ENCODE data around the gene ARHGAP4.
A peak's percentile ranks its signal among the peaks of the same experiment; 100 is the strongest.

Gene ARHGAP4

DNA sequence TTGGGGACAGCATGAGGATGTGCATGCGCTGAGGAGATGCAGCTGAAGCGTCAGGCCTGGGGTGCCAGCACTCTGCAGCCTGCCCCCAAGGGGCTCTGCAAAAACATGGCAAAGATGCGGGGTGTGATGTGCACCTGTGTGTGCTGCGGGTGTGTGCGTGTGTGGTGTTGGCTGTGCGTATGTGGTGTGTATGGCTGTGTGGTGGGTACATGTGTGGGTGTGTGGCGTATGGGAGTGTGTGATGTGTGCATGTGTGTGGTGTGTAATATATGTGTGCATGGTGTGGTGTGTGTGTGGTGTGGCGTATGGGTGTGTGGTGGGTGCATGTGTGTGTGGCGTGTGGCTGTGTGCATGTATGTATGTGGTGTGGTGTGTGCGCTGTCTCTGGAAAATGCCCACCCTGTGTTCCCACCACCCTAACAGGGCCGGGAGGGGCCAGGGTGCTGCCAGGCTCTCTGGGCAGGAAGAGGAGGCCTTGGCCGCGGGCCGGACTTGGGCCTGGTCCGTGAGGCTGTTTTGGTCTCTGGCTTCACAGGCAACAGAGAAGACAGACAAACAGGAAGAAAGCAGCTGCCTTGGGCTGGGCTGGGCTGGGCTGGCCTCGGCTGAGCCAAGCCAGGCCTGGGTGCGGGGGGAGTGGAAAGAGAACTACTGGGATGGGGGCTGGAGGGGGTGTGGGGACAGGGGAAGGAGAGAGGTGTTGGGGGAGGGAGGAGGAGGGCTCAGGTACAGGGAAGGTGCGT, 22.7 kb downstream of the ARHGAP4 start:
- Histone ChIP-seq H3K27ac (ENCODE audit: low read depth, low read length) (peak overlapping the region; percentile 15), H3K36me3 (ENCODE audit: control insufficient read depth, insufficient read depth, low read length) (no peaks in the 10 kb centered on the region), H3K9ac (ENCODE audit: low read length) (no peak overlapping the region), H3K4me1 (ENCODE audit: control insufficient read depth, insufficient read depth, low read length) (no peaks in the 10 kb centered on the region), H3K27me3 (ENCODE audit: control insufficient read depth, insufficient read depth, low read length) (peaks cover 9% of the 10 kb centered on the region), H3K4me3 (ENCODE audit: low read length) (no peak overlapping the region)

GRCh38 chrX:153902385-153902784, 23.7 kb downstream of the ARHGAP4 start:
- H3K9ac ChIP-seq (ENCODE audit: low read length): no peak overlapping the region
- H3K4me1 ChIP-seq (ENCODE audit: control insufficient read depth, insufficient read depth, low read length): no peaks in the 10 kb centered on the region
- no peak overlapping the region for H3K27ac ChIP-seq (ENCODE audit: low read depth, low read length)
- no peaks in the 10 kb centered on the region for H3K36me3 ChIP-seq (ENCODE audit: control insufficient read depth, insufficient read depth, low read length)
- H3K27me3 ChIP-seq (ENCODE audit: control insufficient read depth, insufficient read depth, low read length): peaks cover 12% of the 10 kb centered on the region
- no peak overlapping the region for H3K4me3 ChIP-seq (ENCODE audit: low read length)

GRCh38 chrX:153901753-153902140, 24.3 kb downstream of the ARHGAP4 start:
- no peak overlapping the region for H3K9ac ChIP-seq (ENCODE audit: low read length)
- no peaks in the 10 kb centered on the region for H3K36me3 ChIP-seq (ENCODE audit: control insufficient read depth, insufficient read depth, low read length)
- H3K4me1 ChIP-seq (ENCODE audit: control insufficient read depth, insufficient read depth, low read length): no peaks in the 10 kb centered on the region
- no peak overlapping the region for H3K27ac ChIP-seq (ENCODE audit: low read depth, low read length)
- H3K4me3 ChIP-seq (ENCODE audit: low read length): no peak overlapping the region
- H3K27me3 ChIP-seq (ENCODE audit: control insufficient read depth, insufficient read depth, low read length): peaks cover 12% of the 10 kb centered on the region

DNA sequence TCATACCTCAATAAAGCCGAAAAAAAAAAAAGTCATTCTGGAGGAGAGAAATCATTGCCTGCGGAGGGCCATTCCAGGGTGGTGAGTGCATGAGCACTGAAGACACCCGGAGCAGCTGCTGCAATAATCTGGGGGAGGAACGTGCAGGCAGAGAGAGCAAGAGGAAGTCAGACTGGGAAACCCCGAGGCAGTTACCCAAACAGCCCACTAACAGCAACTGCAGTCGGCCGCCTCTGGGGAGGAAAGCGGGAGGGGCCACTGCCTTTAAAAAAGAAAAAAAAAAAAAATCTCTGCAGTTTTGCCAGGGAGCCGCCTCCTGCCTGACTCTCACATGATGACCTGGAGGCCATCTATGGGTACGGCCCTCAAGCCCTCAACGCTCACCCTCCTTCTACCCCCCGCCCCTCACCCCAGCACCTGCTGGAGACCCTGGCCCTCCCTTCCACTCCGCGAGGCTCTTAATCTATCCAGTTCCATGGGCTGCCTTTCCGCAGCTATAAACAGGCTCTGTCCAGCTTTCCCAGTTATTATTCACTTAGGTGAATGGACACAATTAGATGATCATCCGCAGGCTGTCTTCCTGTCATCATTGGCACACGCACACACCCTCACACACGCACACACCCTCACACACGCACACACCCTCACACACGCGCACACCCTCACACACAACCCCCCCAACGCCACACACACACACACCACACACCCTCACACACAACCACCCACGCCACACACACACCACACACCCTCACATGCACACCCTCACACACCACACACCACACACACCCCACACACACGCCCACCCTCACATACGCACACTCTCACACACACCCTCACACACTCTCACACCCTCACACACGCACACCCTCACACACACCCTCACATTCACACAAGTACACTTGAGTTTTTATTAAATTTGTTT, 25.0 kb downstream of the ARHGAP4 start:
- Histone ChIP-seq H3K27ac (ENCODE audit: low read depth, low read length) (peak overlapping the region; percentile 13), H3K9ac (ENCODE audit: low read length) (no peak overlapping the region), H3K36me3 (ENCODE audit: control insufficient read depth, insufficient read depth, low read length) (no peaks in the 10 kb centered on the region), H3K4me1 (ENCODE audit: control insufficient read depth, insufficient read depth, low read length) (no peaks in the 10 kb centered on the region), H3K27me3 (ENCODE audit: control insufficient read depth, insufficient read depth, low read length) (peaks cover 11% of the 10 kb centered on the region), H3K4me3 (ENCODE audit: low read length) (no peak overlapping the region)

DNA sequence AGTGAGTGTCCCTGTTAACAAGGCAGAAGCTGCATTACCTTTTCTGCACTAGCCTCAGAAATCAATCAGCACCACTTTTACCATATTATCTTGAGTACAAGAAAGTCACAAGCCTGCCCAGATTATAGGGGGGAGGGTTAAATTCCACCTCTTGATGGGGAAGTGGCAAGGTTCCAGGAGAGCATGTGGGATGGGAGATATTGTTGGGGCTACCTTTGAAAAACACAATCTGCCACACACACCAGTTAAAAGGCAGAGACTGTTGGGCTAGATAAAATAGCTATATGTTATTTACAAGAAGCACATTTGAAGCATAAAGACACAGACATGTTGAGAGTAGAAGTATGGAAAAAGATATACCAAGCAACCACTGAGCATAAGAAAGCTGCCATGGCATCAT, 28.2 kb downstream of the ARHGAP4 start:
- H3K9ac ChIP-seq (ENCODE audit: low read length): no peak overlapping the region
- peaks cover 3% of the 10 kb centered on the region for H3K27me3 ChIP-seq (ENCODE audit: control insufficient read depth, insufficient read depth, low read length)
- H3K4me3 ChIP-seq (ENCODE audit: low read length): no peak overlapping the region
- H3K36me3 ChIP-seq (ENCODE audit: control insufficient read depth, insufficient read depth, low read length): no peaks in the 10 kb centered on the region
- no peak overlapping the region for H3K27ac ChIP-seq (ENCODE audit: low read depth, low read length)
- H3K4me1 ChIP-seq (ENCODE audit: control insufficient read depth, insufficient read depth, low read length): no peaks in the 10 kb centered on the region

GRCh38 chrX:153889123-153889522, 36.9 kb downstream of the ARHGAP4 start:
- Histone ChIP-seq H3K27me3 (ENCODE audit: control insufficient read depth, insufficient read depth, low read length) (peaks cover 17% of the 10 kb centered on the region), H3K4me3 (ENCODE audit: low read length) (no peak overlapping the region), H3K36me3 (ENCODE audit: control insufficient read depth, insufficient read depth, low read length) (no peaks in the 10 kb centered on the region), H3K9ac (ENCODE audit: low read length) (no peak overlapping the region), H3K27ac (ENCODE audit: low read depth, low read length) (no peak overlapping the region), H3K4me1 (ENCODE audit: control insufficient read depth, insufficient read depth, low read length) (no peaks in the 10 kb centered on the region)

DNA sequence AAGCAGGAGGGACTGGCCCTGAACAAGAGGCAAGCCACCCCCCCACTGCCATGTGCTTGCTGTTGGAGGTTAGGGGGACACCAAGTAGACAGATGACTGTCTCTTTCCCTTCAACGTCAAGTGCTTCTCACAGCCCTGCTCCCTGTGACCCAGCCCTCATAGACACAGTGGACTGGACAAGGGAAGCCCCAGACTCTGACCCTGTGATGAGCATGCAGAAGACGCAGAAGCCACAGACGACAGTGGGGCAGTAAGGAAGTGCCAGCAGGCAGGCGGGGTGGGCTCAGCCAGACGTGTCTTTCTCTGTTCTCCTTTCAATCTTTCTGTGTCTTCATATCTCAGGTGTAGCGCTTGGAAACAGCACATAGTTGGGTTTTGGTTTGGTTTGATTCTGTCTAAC, 37.7 kb downstream of the ARHGAP4 start:
- no peak overlapping the region for H3K9ac ChIP-seq (ENCODE audit: low read length)
- no peak overlapping the region for H3K27ac ChIP-seq (ENCODE audit: low read depth, low read length)
- no peaks in the 10 kb centered on the region for H3K36me3 ChIP-seq (ENCODE audit: control insufficient read depth, insufficient read depth, low read length)
- no peaks in the 10 kb centered on the region for H3K4me1 ChIP-seq (ENCODE audit: control insufficient read depth, insufficient read depth, low read length)
- peaks cover 24% of the 10 kb centered on the region for H3K27me3 ChIP-seq (ENCODE audit: control insufficient read depth, insufficient read depth, low read length)
- H3K4me3 ChIP-seq (ENCODE audit: low read length): no peak overlapping the region

- Histone ChIP-seq H3K27ac (ENCODE audit: low read depth, low read length) (no peak overlapping the region), H3K9ac (ENCODE audit: low read length) (no peak overlapping the region), H3K4me1 (ENCODE audit: control insufficient read depth, insufficient read depth, low read length) (no peaks in the 10 kb centered on the region), H3K27me3 (ENCODE audit: control insufficient read depth, insufficient read depth, low read length) (peaks cover 29% of the 10 kb centered on the region), H3K4me3 (ENCODE audit: low read length) (no peak overlapping the region), H3K36me3 (ENCODE audit: control insufficient read depth, insufficient read depth, low read length) (no peaks in the 10 kb centered on the region)
Observed at GRCh38 chrX:153887385-153887784, 38.7 kb downstream of the ARHGAP4 start.

DNA sequence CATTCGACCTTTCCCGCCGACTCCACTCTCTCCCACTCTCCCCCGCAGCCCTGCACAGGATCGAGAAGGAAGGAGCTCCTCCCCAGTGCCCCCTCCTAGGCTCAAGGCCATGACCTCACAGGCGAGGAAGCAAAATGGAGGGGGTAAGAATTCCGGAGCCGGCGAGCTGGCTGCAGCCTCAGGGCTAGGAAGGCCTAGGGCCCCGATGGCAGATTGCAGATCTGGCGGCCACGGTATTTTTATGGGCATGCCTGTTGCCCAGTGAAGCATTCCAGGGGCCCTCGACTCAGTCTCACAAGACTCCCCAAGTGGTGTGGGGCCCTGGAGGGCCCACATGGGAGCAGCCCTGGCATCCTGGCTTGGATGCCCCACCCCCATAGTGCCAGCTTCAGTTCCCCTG, 39.1 kb downstream of the ARHGAP4 start:
- H3K4me1 ChIP-seq (ENCODE audit: control insufficient read depth, insufficient read depth, low read length): no peaks in the 10 kb centered on the region
- H3K36me3 ChIP-seq (ENCODE audit: control insufficient read depth, insufficient read depth, low read length): no peaks in the 10 kb centered on the region
- H3K9ac ChIP-seq (ENCODE audit: low read length): no peak overlapping the region
- H3K27ac ChIP-seq (ENCODE audit: low read depth, low read length): no peak overlapping the region
- peaks cover 29% of the 10 kb centered on the region for H3K27me3 ChIP-seq (ENCODE audit: control insufficient read depth, insufficient read depth, low read length)
- no peak overlapping the region for H3K4me3 ChIP-seq (ENCODE audit: low read length)

- H3K9ac ChIP-seq (ENCODE audit: low read length): no peak within 1 kb of the TSS
- H3K27me3 ChIP-seq (ENCODE audit: control insufficient read depth, insufficient read depth, low read length): peaks cover 29% of the 10 kb centered on the region
- H3K4me1 ChIP-seq (ENCODE audit: control insufficient read depth, insufficient read depth, low read length): no peaks in the 10 kb centered on the region
- H3K27ac ChIP-seq (ENCODE audit: low read depth, low read length): no peak within 1 kb of the TSS
- H3K4me3 ChIP-seq (ENCODE audit: low read length): peak within 1 kb of the TSS; percentile 27
- no peaks in the 10 kb centered on the region for H3K36me3 ChIP-seq (ENCODE audit: control insufficient read depth, insufficient read depth, low read length)
Observed at GRCh38 chrX:153885968-153886903, 39.8 kb downstream of the ARHGAP4 start, which contains the start of gene L1CAM. L1CAM (minus strand) TSS chrX:153886173; CDS start chrX:153875836, 10,337 bp downstream.

DNA sequence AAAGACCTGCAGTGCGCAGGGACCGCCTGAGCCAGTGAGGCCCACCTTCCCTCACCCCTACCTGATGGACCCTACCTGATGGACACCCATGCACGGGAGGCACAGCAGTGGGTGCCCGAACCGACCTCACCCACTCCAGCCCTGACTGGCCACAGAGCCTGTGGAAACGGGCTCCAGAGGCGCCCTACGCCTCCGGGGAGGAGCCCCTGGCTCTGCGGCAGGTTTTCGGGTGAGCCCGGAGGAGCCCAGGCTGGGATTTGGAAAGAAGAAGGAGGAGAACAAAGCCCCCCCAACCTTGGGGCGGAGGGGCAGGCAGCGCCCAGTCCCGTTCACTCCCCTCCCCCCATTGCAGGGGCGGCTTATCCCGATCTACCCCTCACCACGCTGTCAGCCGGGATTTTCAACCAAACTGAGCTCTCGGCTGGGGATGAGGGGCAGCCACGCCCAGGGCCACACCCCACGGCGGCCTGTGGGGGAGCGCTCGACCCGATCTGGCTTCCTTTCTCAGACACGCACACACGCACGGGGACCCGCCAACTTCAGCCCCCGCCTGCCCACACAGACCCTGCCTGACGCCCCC, 40.8 kb downstream of the ARHGAP4 start:
- Histone ChIP-seq H3K27ac (ENCODE audit: low read depth, low read length) (no peak overlapping the region), H3K9ac (ENCODE audit: low read length) (no peak overlapping the region), H3K4me3 (ENCODE audit: low read length) (peak overlapping the region; percentile 13), H3K27me3 (ENCODE audit: control insufficient read depth, insufficient read depth, low read length) (peaks cover 29% of the 10 kb centered on the region), H3K36me3 (ENCODE audit: control insufficient read depth, insufficient read depth, low read length) (no peaks in the 10 kb centered on the region), H3K4me1 (ENCODE audit: control insufficient read depth, insufficient read depth, low read length) (no peaks in the 10 kb centered on the region)

All from rectal smooth muscle tissue (tissue), 1 donor.